PC-9 (cell line): ENCODE measurements around the gene TSPAN10. TPM values are rescaled to one million over a fixed set of nuclear protein-coding genes. Genes with fewer than 3 reads are reported as not detected.
"Not testable (repeated sequence)": the region's sequence is repeated elsewhere in the genome, so short reads cannot be mapped to it uniquely, and the experiment has no call there.

Source experiments
- BruUV-seq: library from RNA; stranded (reverse); fragments of 400-500 nt; replicated peaks from 2 replicates; lab custom pipeline; 2021; lab: Mats Ljungman, UMichigan
- CTCF ChIA-PET: fragments of 300-600 bp; sonication (Branson Sonifier 250); formaldehyde crosslinking; loops from one replicate; lab custom pipeline; 2022; ENCODE audit warnings: antibody characterized with exemption; lab: Charles Lee
- POLR2A ChIA-PET: fragments of 300-600 bp; sonication (Branson Sonifier 250); formaldehyde crosslinking; loops from one replicate; lab custom pipeline; 2022; ENCODE audit warnings: antibody characterized with exemption; ENCODE audit not compliant: unreplicated experiment; lab: Charles Lee
- DNase-seq, 2 experiments: peaks; one replicate each; pipeline versions ENCODE4 v3.0.0 to v3.0.0-alpha.2; 2015 to 2022; ENCODE audit warnings: mixed read lengths in 1 of 2
- H2AFZ ChIP-seq: fragments of 200-600 bp; sonication (generic); 2 replicates; pipeline ENCODE4 v1.8.1; 2017; ENCODE audit warnings: antibody characterized with exemption
- H3F3A ChIP-seq: fragments of 200-600 bp; sonication (generic); 2 replicates; pipeline ENCODE4 v1.8.1; 2017; ENCODE audit warnings: antibody characterized with exemption, mild to moderate bottlenecking, low read depth; ENCODE audit not compliant: insufficient read depth
- H3K27ac ChIP-seq: fragments of 200-600 bp; sonication (generic); 2 replicates; pipeline ENCODE4 v1.6.1; 2016; ENCODE audit warnings: mixed run types
- H3K27me3 ChIP-seq: fragments of 200-600 bp; sonication (generic); 2 replicates; pipeline ENCODE4 v1.6.1; 2016; ENCODE audit warnings: low read depth, mixed run types; ENCODE audit not compliant: insufficient read depth
- H3K36me3 ChIP-seq: fragments of 200-600 bp; sonication (generic); 2 replicates; pipeline ENCODE4 v1.6.1; 2016; ENCODE audit warnings: low read depth, mixed run types
- H3K4me1 ChIP-seq: fragments of 200-600 bp; sonication (generic); replicated peaks from 2 replicates; pipeline ENCODE4 v1.6.1; 2016; ENCODE audit warnings: mixed run types; ENCODE audit not compliant: insufficient read depth
- H3K4me2 ChIP-seq: fragments of 200-600 bp; sonication (generic); 2 replicates; pipeline ENCODE4 v1.6.1; 2017; ENCODE audit warnings: mixed run types
- H3K4me3 ChIP-seq: fragments of 200-600 bp; sonication (generic); 2 replicates; pipeline ENCODE4 v1.6.1; 2016; ENCODE audit warnings: mixed run types
- H3K79me2 ChIP-seq: fragments of 200-600 bp; sonication (generic); 2 replicates; pipeline ENCODE4 v1.6.1; 2017; ENCODE audit warnings: low read depth, mixed run types
- H3K9me2 ChIP-seq: fragments of 200-600 bp; sonication (generic); 2 replicates; pipeline ENCODE4 v1.8.1; 2017; ENCODE audit warnings: mild to moderate bottlenecking; ENCODE audit not compliant: insufficient read depth
- H3K9me3 ChIP-seq: fragments of 200-600 bp; sonication (generic); 2 replicates; pipeline ENCODE4 v1.8.1; 2016; ENCODE audit warnings: low read depth; ENCODE audit not compliant: insufficient read depth
- H4K20me1 ChIP-seq: fragments of 200-600 bp; sonication (generic); 2 replicates; pipeline ENCODE4 v1.8.1; 2017; ENCODE audit not compliant: insufficient read depth
- CTCF ChIP-seq: fragments of 200-600 bp; sonication (generic); conservative IDR thresholded peaks from 2 replicates; pipeline ENCODE4 v1.6.1; 2017; ENCODE audit warnings: mixed run types, antibody characterized with exemption, mild to moderate bottlenecking, moderate library complexity
- EZH2 ChIP-seq: fragments of 200-600 bp; sonication (generic); IDR thresholded peaks from 2 replicates; pipeline ENCODE4 v1.8.0; 2017; ENCODE audit warnings: antibody characterized with exemption, low read depth
- intact Hi-C: fragments of 100-400 bp; cut with micrococcal nuclease; formaldehyde crosslinking; loops from one replicate; pipeline ENCODE4 v1.10.0; 2022; ENCODE audit not compliant: unreplicated experiment
- total RNA-seq: library from RNA; stranded (reverse); gene quantifications from 2 replicates; pipeline ENCODE4 v1.2.3, GENCODE V29; 2021

TSPAN10 gene
- total RNA-seq, 1 experiment from 2014 or later = 8.6 TPM

- Histone ChIP-seq H3K4me1 (no peaks in the 10 kb centered on the region), H3K79me2 (peaks cover 11% of the 10 kb centered on the region; the same call in 1 of the 2 replicates), H3K27ac (no peak overlapping the region), H4K20me1 (peaks cover 23% of the 10 kb centered on the region), H2AFZ (no peak overlapping the region), H3K27me3 (no peaks in the 10 kb centered on the region), H3K4me3 (no peak overlapping the region), H3K4me2 (no peak overlapping the region), H3F3A (no peaks in the 10 kb centered on the region), H3K36me3 (no peaks in the 10 kb centered on the region), H3K9me2 (no peaks in the 10 kb centered on the region), H3K9me3 (no peaks in the 10 kb centered on the region)
- ChIA-PET CTCF (interaction anchor here (0.7 kb wide), 1 partner anchor 739 kb away, joined by 6 read pairs; no protein-coding TSS in a partner anchor), POLR2A (interaction anchor here (0.6 kb wide), 1 partner anchor 181 kb away, joined by 9 read pairs; no protein-coding TSS in a partner anchor)
- intact Hi-C loops = no loop called here
- no peak for DNase-seq
- no TSS peak for BruUV-seq
- TF ChIP-seq CTCF (no peak), EZH2 (no peak)
These were observed 24.6 kb upstream of the TSPAN10 start for GRCh38 chr17:81612172-81612970.

GRCh38 chr17:81615401-81615930 is 21.5 kb upstream of the TSPAN10 start:
- Histone ChIP-seq H4K20me1 (peaks cover 16% of the 10 kb centered on the region), H3K36me3 (no peaks in the 10 kb centered on the region), H3K9me3 (no peaks in the 10 kb centered on the region), H3K9me2 (no peaks in the 10 kb centered on the region), H3F3A (no peaks in the 10 kb centered on the region), H3K4me1 (no peaks in the 10 kb centered on the region), H3K4me3 (no peak overlapping the region), H2AFZ (no peak overlapping the region), H3K79me2 (peaks cover 11% of the 10 kb centered on the region; the same call in 1 of the 2 replicates), H3K4me2 (no peak overlapping the region), H3K27ac (no peak overlapping the region), H3K27me3 (no peaks in the 10 kb centered on the region)
- TF ChIP-seq CTCF = no peak
- no peak for TF ChIP-seq EZH2
- POLR2A ChIA-PET = no interaction called here
- DNase-seq = no peak
- CTCF ChIA-PET = no interaction called here
- intact Hi-C loops = no loop called here
- no TSS peak for BruUV-seq

- TF ChIP-seq CTCF (no peak), EZH2 (no peak)
These were observed 20.1 kb upstream of the TSPAN10 start for GRCh38 chr17:81616877-81617276.

GRCh38 chr17:81618307-81618706 is 18.7 kb upstream of the TSPAN10 start:
- H3K9me3 ChIP-seq, H3F3A ChIP-seq, H3K4me2 ChIP-seq, H3K4me3 ChIP-seq, intact Hi-C loops, H3K4me1 ChIP-seq, POLR2A ChIA-PET, H3K27me3 ChIP-seq, H3K27ac ChIP-seq, DNase-seq, BruUV-seq, H3K36me3 ChIP-seq, H2AFZ ChIP-seq, H3K9me2 ChIP-seq, CTCF ChIA-PET: not testable (repeated sequence)
- H4K20me1 ChIP-seq = peaks cover 16% of the 10 kb centered on the region
- peaks cover 11% of the 10 kb centered on the region; the same call in 1 of the 2 replicates for H3K79me2 ChIP-seq

More at GRCh38 chr17:81616877-81617276, 20.1 kb upstream of the TSPAN10 start:
- H3K9me2 ChIP-seq = no peaks in the 10 kb centered on the region
- H3K4me2 ChIP-seq = no peak overlapping the region
- H3K27ac ChIP-seq = no peak overlapping the region
- BruUV-seq = no TSS peak
- intact Hi-C loops = no loop called here
- no peak overlapping the region for H3K4me3 ChIP-seq
- H3K27me3 ChIP-seq = no peaks in the 10 kb centered on the region
- no peaks in the 10 kb centered on the region for H3F3A ChIP-seq
- no peak for DNase-seq
- peaks cover 11% of the 10 kb centered on the region; the same call in 1 of the 2 replicates for H3K79me2 ChIP-seq
- POLR2A ChIA-PET = no interaction called here
- no peaks in the 10 kb centered on the region for H3K9me3 ChIP-seq
- CTCF ChIA-PET = no interaction called here
- H3K4me1 ChIP-seq = no peaks in the 10 kb centered on the region
- peaks cover 16% of the 10 kb centered on the region for H4K20me1 ChIP-seq
- H2AFZ ChIP-seq = no peak overlapping the region
- H3K36me3 ChIP-seq = no peaks in the 10 kb centered on the region; the same call in 1 of the 2 replicates
